K562 (cell line): Measurements from ENCODE around the gene ZNF438. TPM values are rescaled to one million over a fixed set of nuclear protein-coding genes. Genes with fewer than 3 reads are reported as not detected.

Experiments used
- ATAC-seq: fragments of 200-7000 bp; cut with Tn5 transposase; 3 replicates; pipeline ENCODE4 v1.9.1; 2020; ENCODE audit warnings: moderate library complexity
- BruUV-seq: library from RNA; stranded (reverse); fragments of 400-500 nt; replicated peaks from 2 replicates; lab custom pipeline; 2021; lab: Mats Ljungman, UMichigan
- CTCF ChIA-PET: fragments of 300-600 bp; formaldehyde crosslinking; extraction: SDS; loops from one replicate; lab custom pipeline; 2021; ENCODE audit warnings: low intra/inter-chr PET ratio; lab: Yijun Ruan, JAX
- POLR2A ChIA-PET: fragments of 300-600, 350-650 bp; sonication (Branson Sonifier 250); formaldehyde crosslinking; extraction: SDS; loops from one replicate; lab custom pipeline; 2021; ENCODE audit warnings: antibody characterized with exemption, inconsistent platforms; lab: Yijun Ruan, JAX
- DNase-seq, 4 experiments: peaks; one replicate each; pipeline versions ENCODE4 v3.0.0 to v3.0.0-alpha.2; 2011 to 2018; ENCODE audit warnings: low spot score in 3 of 4, mixed read lengths in 3 of 4; ENCODE audit errors: extremely low read depth in 1 of 4
- FAIRE-seq: peaks from 2 replicates; lab custom pipeline; 2011; peaks lifted over from hg19 to GRCh38; lab: Jason Lieb, UNC
- H2AFZ ChIP-seq: 2 replicates; pipeline ENCODE4 v1.6.0; 2011; ENCODE audit warnings: low read depth, low read length, control low read depth, inconsistent platforms
- H3K27ac ChIP-seq: fragments of 200-600 bp; 3 replicates; pipeline ENCODE4 v1.8.0; 2011; ENCODE audit warnings: low read depth, mild to moderate bottlenecking, control low read depth, inconsistent platforms, low read length, moderate library complexity, mixed read lengths; ENCODE audit errors: extremely low read depth
- H3K27me3 ChIP-seq, 2 experiments: fragments of 300-600 bp in 1 of 2; 2 replicates in 1 of 2; 3 replicates in 1 of 2; pipeline versions ENCODE4 v1.6.0 to v1.8.0; 2011; ENCODE audit warnings: inconsistent platforms in 2 of 2, low read length in 2 of 2, mild to moderate bottlenecking in 1 of 2, mixed read lengths in 1 of 2, moderate library complexity in 1 of 2; ENCODE audit not compliant: control insufficient read depth in 2 of 2, insufficient read depth in 2 of 2
- H3K36me3 ChIP-seq: fragments of 300-600 bp; 3 replicates; pipeline ENCODE4 v1.8.0; 2011; ENCODE audit warnings: mild to moderate bottlenecking, low read length, inconsistent platforms; ENCODE audit not compliant: control insufficient read depth, insufficient read depth
- H3K4me1 ChIP-seq, 2 experiments: fragments of 200-600 bp in 1 of 2; replicated peaks in 1 of 2; 2 replicates in 1 of 2; 3 replicates in 1 of 2; pipeline versions ENCODE4 v1.5.1 to v1.8.0; 2011; ENCODE audit warnings: inconsistent platforms in 2 of 2, low read length in 2 of 2, mild to moderate bottlenecking in 1 of 2, mixed read lengths in 1 of 2, moderate library complexity in 1 of 2; ENCODE audit not compliant: control insufficient read depth in 2 of 2, insufficient read depth in 2 of 2
- H3K4me2 ChIP-seq: 2 replicates; pipeline ENCODE4 v1.6.1; 2011; ENCODE audit warnings: low read length, control low read depth, inconsistent platforms, mixed read lengths; ENCODE audit not compliant: insufficient read depth
- H3K4me3 ChIP-seq: fragments of 200-600 bp; sonication (generic), shearing (Covaris generic); 2 replicates; pipeline ENCODE4 v1.5.1; 2016; ENCODE audit warnings: control low read depth, inconsistent platforms
- H3K79me2 ChIP-seq: fragments of 200-600 bp; 3 replicates; pipeline ENCODE4 v1.8.0; 2011; ENCODE audit warnings: low read length, inconsistent platforms; ENCODE audit not compliant: control insufficient read depth, insufficient read depth
- H3K9ac ChIP-seq, 2 experiments: 2 replicates each; pipeline versions ENCODE4 v1.6.0 to v1.6.1; 2011; ENCODE audit warnings: low read depth in 2 of 2, low read length in 2 of 2, control low read depth in 1 of 2, inconsistent platforms in 1 of 2, mild to moderate bottlenecking in 1 of 2, mixed read lengths in 1 of 2; ENCODE audit not compliant: insufficient read depth in 1 of 2
- H3K9me1 ChIP-seq: one replicate; pipeline ENCODE4 v1.6.0; 2011; ENCODE audit warnings: inconsistent platforms, mild to moderate bottlenecking, low read length, moderate library complexity; ENCODE audit not compliant: control insufficient read depth, insufficient read depth
- H3K9me3 ChIP-seq: replicated peaks from 2 replicates; pipeline ENCODE4 v1.5.1; 2011; ENCODE audit warnings: low read depth, low read length, inconsistent platforms; ENCODE audit not compliant: control insufficient read depth, insufficient read depth
- H4K20me1 ChIP-seq: replicated peaks from 2 replicates; pipeline ENCODE4 v1.6.1; 2011; ENCODE audit warnings: low read length, inconsistent platforms, mixed read lengths; ENCODE audit not compliant: control insufficient read depth, insufficient read depth
- ILK ChIP-seq: fragments of 450-650 bp; IDR thresholded peaks from 2 replicates; pipeline ENCODE4 v1.6.1; 2016; ENCODE audit warnings: missing genetic modification characterization, low read depth, mild to moderate bottlenecking, missing compliant biosample characterization, moderate library complexity, borderline replicate concordance
- KDM1A ChIP-seq, 2 experiments: fragments of 450-650 bp; IDR thresholded peaks; 2 replicates each; pipeline ENCODE4 v1.6.1; 2016; ENCODE audit warnings: mild to moderate bottlenecking in 2 of 2
- LEF1 ChIP-seq: fragments of 450-650 bp; IDR thresholded peaks from 2 replicates; pipeline ENCODE4 v1.6.1; 2016; ENCODE audit warnings: mild to moderate bottlenecking
- RBM39 ChIP-seq: fragments of 200-400 bp; formaldehyde crosslinking; optimal IDR thresholded peaks from 2 replicates; pipeline ENCODE3; 2018; ENCODE audit warnings: low read depth, low read length
- RHOXF2B ChIP-seq: fragments of 250-450 bp; sonication (Bioruptor Pico); conservative IDR thresholded peaks from 2 replicates; pipeline ENCODE4 v1.5.1; 2021
- SNRNP70 ChIP-seq: fragments of 200-400 bp; formaldehyde crosslinking; optimal IDR thresholded peaks from 2 replicates; pipeline ENCODE3; 2017; ENCODE audit warnings: low read depth, low read length
- ZBED1 ChIP-seq: IDR thresholded peaks from 2 replicates; pipeline ENCODE4 v1.6.1; 2014
- ZFP36 ChIP-seq: fragments of 150-350 bp; IDR thresholded peaks from 2 replicates; pipeline ENCODE4 v1.6.1; 2018; ENCODE audit warnings: low read length, low read depth; ENCODE audit not compliant: partially characterized antibody
- ZNF12 ChIP-seq: sonication (generic); formaldehyde crosslinking; IDR thresholded peaks from 2 replicates; pipeline ENCODE4 v1.4.0; 2020; ENCODE audit warnings: mild to moderate bottlenecking, missing genetic modification reagents
- ZNF143 ChIP-seq: sonication (generic); formaldehyde crosslinking; IDR thresholded peaks from 2 replicates; pipeline ENCODE4 v1.9.0; 2022; ENCODE audit warnings: mild to moderate bottlenecking, missing genetic modification reagents
- ZNF41 ChIP-seq: fragments of 250-450 bp; sonication (Bioruptor Pico); conservative IDR thresholded peaks from 2 replicates; pipeline ENCODE4 v1.4.0; 2020; ENCODE audit warnings: mild to moderate bottlenecking
- in situ Hi-C: fragments of 300-500 bp; cut with MboI; formaldehyde crosslinking; loops from 4 replicates; pipeline ENCODE4 v1.15.0; 2018; ENCODE audit warnings: inconsistent platforms, mixed read lengths
- intact Hi-C: fragments of 100-400 bp; cut with micrococcal nuclease; formaldehyde crosslinking; loops from 2 replicates; pipeline ENCODE4 v1.14.2; 2022
- polyA plus RNA-seq, 8 experiments: library from polyadenylated mRNA; depleted of rRNA in 4 of 8; stranded (reverse) in 5 of 8; unstranded in 3 of 8; fragments of >200 nt; fragmentation: Nextera tagmentation in 2 of 8; fragmentation: Illumina TruSeq in 1 of 8; extraction: Ambion mirVana in 2 of 8; extraction: Trizol in 1 of 8; gene quantifications; 2 replicates each; pipeline versions ENCODE4 v1.2.1 to v1.2.3, GENCODE V29; 2011 to 2014; ENCODE audit warnings: inconsistent platforms in 1 of 8, missing spikeins in 1 of 8
- total RNA-seq, 7 experiments: library from RNA; depleted of rRNA in 6 of 7; stranded (reverse); fragments of >200 nt in 6 of 7; fragmentation: Illumina TruSeq in 2 of 7; extraction: Trizol in 2 of 7; gene quantifications; 2 replicates each; pipeline versions ENCODE4 v1.2.1 to v1.2.3, GENCODE V29; 2011 to 2021; ENCODE audit warnings: low replicate concordance in 1 of 7
- TF ChIP-seq, protein P1 (sequence below): fragments of 450-650 bp; formaldehyde crosslinking; IDR thresholded peaks from 2 replicates; pipeline ENCODE4 v1.4.0; 2020; ENCODE audit warnings: mild to moderate bottlenecking
- TF ChIP-seq, protein P2 (sequence below), 2 experiments: fragments of 450-650 bp; IDR thresholded peaks; 2 replicates each; pipeline ENCODE4 v1.6.1; 2016

The ZNF438 gene
- total and polyA plus RNA-seq, 9 of the 15 experiments (the other 6 are each of a cell fraction or from before 2014, with no cell fraction given) = 0.45 to 1.5 (median 0.91) TPM

DNA sequence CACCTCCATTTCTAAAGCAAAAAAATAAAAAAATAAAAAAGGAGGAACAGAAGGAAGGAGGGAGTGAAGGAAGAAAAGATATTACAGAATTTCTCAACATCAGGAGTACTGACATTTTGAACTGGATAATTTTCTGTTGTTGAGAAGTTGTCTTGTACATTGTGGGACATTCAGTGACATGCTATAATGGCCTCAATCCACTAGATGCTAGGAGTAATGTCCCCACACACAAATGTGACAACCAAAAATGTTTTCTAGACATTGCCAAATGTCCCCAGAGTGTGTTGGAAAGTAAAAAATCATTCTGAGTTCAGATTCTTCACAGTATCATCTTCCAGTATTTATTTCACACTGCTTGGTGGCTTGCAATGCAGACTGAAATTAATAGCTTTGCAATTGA is 6.5 kb downstream of the ZNF438 start:
- FAIRE-seq (no peak), ATAC-seq (no peak), DNase-seq (no peak)
- H3K4me3 ChIP-seq = no peak overlapping the region
- no peaks in the 10 kb centered on the region for H4K20me1 ChIP-seq
- no peak overlapping the region for H3K4me2 ChIP-seq
- H3K4me1 ChIP-seq = no peaks in the 10 kb centered on the region; a peak in 2 of 5 replicates
- BruUV-seq = no TSS peak
- no peaks in the 10 kb centered on the region for H3K9me3 ChIP-seq
- no peaks in the 10 kb centered on the region for H3K9me1 ChIP-seq
- POLR2A ChIA-PET = no interaction called here
- H3K27ac ChIP-seq = no peak overlapping the region
- no peaks in the 10 kb centered on the region for H3K36me3 ChIP-seq
- H3K9ac ChIP-seq = no peak overlapping the region
- H2AFZ ChIP-seq = no peak overlapping the region
- peaks cover 0 to 3% of the 10 kb centered on the region in 2 experiments; a peak in 1 of 5 replicates for H3K27me3 ChIP-seq
- in situ Hi-C loops = no loop called here
- intact Hi-C loops = no loop called here
- TF ChIP-seq, protein P1, sequence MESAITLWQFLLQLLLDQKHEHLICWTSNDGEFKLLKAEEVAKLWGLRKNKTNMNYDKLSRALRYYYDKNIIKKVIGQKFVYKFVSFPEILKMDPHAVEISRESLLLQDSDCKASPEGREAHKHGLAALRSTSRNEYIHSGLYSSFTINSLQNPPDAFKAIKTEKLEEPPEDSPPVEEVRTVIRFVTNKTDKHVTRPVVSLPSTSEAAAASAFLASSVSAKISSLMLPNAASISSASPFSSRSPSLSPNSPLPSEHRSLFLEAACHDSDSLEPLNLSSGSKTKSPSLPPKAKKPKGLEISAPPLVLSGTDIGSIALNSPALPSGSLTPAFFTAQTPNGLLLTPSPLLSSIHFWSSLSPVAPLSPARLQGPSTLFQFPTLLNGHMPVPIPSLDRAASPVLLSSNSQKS (CRISPR knock-in tag) = no peak
- TF ChIP-seq ILK (tag) (no peak), RHOXF2B (CRISPR knock-in tag) (no peak), KDM1A (IDR thresholded peaks at IDR 0.05) (no peak), ZFP36 (no peak), SNRNP70 (no peak), ZBED1 (no peak), ZNF143 (CRISPR knock-in tag) (no peak), LEF1 (no peak), ZNF12 (CRISPR knock-in tag) (no peak), RBM39 (no peak), ZNF41 (CRISPR knock-in tag) (no peak)
- TF ChIP-seq, protein P2, sequence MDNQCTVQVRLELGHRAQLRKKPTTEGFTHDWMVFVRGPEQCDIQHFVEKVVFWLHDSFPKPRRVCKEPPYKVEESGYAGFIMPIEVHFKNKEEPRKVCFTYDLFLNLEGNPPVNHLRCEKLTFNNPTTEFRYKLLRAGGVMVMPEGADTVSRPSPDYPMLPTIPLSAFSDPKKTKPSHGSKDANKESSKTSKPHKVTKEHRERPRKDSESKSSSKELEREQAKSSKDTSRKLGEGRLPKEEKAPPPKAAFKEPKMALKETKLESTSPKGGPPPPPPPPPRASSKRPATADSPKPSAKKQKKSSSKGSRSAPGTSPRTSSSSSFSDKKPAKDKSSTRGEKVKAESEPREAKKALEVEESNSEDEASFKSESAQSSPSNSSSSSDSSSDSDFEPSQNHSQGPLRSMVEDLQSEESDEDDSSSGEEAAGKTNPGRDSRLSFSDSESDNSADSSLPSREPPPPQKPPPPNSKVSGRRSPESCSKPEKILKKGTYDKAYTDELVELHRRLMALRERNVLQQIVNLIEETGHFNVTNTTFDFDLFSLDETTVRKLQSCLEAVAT (IDR thresholded peaks at IDR 0.05) = no peak
- TF ChIP-seq, all 486 proteins: peak for 0
- CTCF ChIA-PET = no interaction called here
- no peaks in the 10 kb centered on the region for H3K79me2 ChIP-seq
